Fibroblast of pulmonary artery (primary cell): Measurements from ENCODE around the gene ERH.

Source experiments
- DNase-seq: peaks from one replicate; pipeline ENCODE4 v3.0.0-alpha.2; 2010; ENCODE audit warnings: low read depth
- H3K4me3 ChIP-seq: replicated peaks from 2 replicates; pipeline ENCODE4 v1.5.1; 2011; ENCODE audit warnings: low read depth, mild to moderate bottlenecking, control low read depth, low read length, moderate library complexity
- TF ChIP-seq, protein P1 (sequence below): IDR thresholded peaks from 2 replicates; pipeline ENCODE4 v1.5.1; 2011; ENCODE audit warnings: mild to moderate bottlenecking, control low read depth, low read length, inconsistent platforms; ENCODE audit errors: missing control alignments

Gene ERH

DNA sequence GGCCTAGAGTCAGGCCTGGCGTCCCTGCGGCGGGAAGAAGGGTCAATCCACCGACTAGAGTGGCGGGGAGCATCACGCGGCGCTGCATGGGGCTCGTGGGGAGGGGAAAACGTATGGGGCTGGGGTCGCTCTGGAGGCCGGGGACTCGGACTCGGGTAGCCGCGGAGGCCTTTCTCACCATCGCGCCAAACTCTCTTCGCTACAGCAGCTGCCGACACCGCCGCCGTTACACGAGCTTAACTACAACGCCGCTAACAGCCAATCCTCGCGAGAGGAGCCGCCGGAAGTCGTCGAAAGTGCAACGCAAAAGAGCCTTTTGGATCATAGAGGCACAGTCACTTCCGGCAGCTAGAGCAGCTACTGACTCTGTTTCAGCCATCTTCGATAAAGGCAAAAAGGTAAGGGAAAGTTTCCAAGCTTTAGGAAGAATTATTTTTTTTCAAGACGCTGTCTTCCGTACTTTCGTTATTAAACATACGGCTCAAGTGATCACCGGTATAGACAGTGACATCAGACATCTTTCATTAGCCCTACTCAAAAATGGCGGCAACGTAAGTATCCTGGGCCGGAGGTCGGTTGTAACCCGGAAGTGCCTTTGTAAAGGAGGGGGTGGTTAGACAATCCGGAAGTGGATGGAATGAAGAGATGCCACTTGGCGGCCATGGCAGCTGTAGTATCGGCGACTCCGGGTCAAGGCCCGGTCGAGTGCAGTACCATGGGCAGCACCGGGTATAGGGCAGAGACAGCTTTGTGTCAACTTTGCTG lies at the start of gene ERH, which contains the start of gene SLC39A9:
Gene ERH (minus strand): TSS at position 247 of the 765 bp plus-strand sequence. CDS start 66 bp downstream, at position 181.
Gene SLC39A9 (plus strand): TSS at position 640 of the 765 bp plus-strand sequence. CDS start 678 bp downstream, outside the sequence.
- peak within 1 kb of the TSS; percentile 95 for H3K4me3 ChIP-seq
- TF ChIP-seq, protein P1, sequence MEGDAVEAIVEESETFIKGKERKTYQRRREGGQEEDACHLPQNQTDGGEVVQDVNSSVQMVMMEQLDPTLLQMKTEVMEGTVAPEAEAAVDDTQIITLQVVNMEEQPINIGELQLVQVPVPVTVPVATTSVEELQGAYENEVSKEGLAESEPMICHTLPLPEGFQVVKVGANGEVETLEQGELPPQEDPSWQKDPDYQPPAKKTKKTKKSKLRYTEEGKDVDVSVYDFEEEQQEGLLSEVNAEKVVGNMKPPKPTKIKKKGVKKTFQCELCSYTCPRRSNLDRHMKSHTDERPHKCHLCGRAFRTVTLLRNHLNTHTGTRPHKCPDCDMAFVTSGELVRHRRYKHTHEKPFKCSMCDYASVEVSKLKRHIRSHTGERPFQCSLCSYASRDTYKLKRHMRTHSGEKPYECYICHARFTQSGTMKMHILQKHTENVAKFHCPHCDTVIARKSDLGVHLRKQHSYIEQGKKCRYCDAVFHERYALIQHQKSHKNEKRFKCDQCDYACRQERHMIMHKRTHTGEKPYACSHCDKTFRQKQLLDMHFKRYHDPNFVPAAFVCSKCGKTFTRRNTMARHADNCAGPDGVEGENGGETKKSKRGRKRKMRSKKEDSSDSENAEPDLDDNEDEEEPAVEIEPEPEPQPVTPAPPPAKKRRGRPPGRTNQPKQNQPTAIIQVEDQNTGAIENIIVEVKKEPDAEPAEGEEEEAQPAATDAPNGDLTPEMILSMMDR = no peak
- peak; percentile 98 for DNase-seq

DNA sequence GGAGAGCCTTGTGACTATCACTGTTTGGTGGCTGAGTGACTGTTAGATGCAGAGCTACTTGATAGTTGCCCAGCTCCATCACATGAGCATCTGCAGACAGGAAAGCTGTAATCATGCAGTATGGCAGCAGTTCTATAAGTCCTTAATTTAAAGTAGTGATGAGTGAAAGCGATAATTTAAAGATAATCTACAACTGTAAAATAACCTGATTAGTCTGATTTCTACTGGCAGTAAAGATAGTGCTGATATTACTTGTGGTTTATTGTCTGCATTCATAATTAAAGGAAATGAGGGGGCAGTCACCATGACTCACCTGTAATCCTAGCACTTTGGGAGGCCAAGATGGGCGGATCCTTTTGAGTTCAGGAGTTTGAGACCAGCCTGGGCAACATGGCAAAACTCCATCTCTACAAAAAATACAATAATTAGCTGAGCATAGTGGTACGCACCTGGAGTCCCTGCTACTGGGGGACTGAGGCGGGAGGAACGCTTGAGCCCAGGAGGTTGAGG lies 45.3 kb upstream of the ERH start:
- H3K4me3 ChIP-seq = no peak overlapping the region
- TF ChIP-seq, protein P1 = no peak

DNA sequence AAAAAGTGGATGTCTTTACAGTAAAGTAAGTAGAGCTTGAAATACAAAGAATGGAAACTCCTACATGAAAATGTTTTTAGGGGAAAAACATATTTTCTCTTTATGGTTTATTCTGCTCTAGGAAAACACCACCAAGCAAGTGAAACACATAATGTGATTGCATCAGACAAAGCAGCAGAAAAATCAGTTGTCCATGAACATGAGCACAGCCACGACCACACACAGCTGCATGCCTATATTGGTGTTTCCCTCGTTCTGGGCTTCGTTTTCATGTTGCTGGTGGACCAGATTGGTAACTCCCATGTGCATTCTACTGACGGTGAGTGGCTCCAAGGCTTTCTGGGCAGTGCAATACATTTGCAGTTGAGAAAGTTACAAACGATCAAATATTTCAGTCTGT lies 43.8 kb upstream of the ERH start:
- no peak for DNase-seq
- H3K4me3 ChIP-seq = no peak overlapping the region

More for the DNA sequence above, 45.3 kb upstream of the ERH start:
- DNase-seq = no peak

DNA sequence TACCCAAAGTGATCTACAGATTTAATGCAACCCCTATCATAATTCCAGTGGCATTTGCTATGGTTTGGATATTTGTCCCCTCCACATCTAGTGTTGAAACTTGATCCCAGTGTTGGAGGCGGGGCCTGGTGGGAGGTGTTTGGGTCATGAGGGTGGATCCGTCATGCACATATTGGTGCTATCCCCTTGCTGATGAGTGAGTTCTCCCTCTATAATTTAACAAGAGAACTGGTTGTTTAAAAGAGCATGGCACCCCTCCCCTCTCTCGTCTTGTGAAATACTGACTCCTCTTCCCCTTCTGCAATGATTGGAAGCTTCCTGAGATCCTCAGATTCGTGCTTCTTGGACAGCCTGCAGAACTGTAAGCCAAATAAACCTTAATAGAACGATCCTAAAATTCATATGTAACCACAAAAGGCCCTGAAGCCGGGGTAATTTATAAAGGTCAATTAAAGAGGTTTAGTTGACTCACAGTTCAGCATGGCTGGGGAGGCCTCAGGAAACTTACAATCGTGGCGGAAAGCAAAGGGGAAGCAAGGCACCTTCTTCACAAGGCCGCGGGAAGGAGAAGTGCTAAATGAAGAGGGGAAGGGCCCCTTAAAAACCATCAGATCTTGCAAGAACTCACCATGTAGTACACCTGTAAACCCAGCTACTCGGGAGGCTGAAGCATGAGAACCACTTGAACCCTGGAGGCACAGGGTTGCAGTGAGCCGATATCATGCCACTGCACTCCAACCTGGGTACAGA lies 41.6 kb upstream of the ERH start:
- TF ChIP-seq, protein P1 = no peak
- no peak for DNase-seq
- no peak overlapping the region for H3K4me3 ChIP-seq

More for the DNA sequence above, 43.8 kb upstream of the ERH start:
- TF ChIP-seq, protein P1 = no peak

DNA sequence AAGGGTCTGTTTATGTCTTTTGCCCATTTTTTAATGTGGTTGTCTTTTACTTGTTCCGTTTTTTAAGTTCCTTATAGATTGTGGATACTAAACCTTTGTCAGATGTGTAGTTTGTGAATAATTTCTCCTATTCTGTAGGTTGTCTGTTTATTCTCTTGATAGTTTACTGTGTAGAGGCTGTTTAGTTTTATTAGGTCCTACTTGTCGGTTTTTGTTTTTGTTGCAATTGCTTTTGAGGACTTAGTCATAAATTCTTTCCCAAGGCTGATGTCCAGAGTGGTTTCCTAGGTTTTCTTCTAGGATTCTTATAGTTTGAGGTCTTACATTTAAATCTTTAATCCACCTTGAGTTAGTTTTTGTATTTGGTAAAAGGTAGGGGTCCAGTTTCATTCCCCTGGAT lies 34.3 kb upstream of the ERH start:
- no peak overlapping the region for H3K4me3 ChIP-seq
- no peak for DNase-seq
- TF ChIP-seq, protein P1 = no peak

DNA sequence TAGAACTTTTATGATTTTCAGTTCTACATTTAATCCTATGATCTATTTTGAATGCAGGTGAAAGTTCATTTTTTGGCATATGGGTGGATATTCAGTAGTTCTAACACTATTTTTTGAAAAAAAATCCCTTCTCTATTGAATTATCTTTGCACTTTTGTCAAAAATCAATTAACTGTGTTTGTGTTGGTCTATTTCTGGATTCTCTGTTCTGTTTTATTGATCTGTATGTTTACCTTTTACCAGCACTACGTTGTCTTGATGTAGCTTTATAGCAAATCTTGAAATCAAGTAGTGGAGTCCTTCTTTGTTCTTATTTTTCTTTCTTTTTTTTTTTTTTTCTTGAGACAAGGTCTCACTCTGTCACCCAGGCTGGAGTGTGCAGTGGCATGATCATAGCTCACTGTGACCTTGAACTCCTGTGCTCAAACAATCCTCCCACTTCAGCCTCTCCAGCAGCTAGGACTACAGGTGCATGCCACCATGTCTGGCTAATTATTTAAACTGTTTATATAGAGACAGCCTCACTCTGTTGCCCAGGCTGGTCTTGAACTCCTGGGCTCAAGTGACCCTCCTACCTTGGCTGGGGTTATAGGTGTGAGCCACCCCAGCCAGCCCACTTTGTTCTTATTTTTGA lies 32.3 kb upstream of the ERH start:
- TF ChIP-seq, protein P1 = no peak
- no peak for DNase-seq
- no peak overlapping the region for H3K4me3 ChIP-seq
